Gastroesophageal sphincter (tissue), 4 donors: ENCODE results near the gene OR6S1. TPM values are rescaled to one million over a fixed set of nuclear protein-coding genes. Genes with fewer than 3 reads are reported as not detected.
A peak's percentile ranks its signal among the peaks of the same experiment; 100 is the strongest.

ENCODE experiments used
- ATAC-seq: fragments of 150-250 bp; one replicate; pipeline ENCODE4 v1.9.1; 2016; ENCODE audit warnings: mild to moderate bottlenecking, moderate library complexity
- H3K27ac ChIP-seq, 4 donors: fragments of 200-600 bp; sonication (generic) in 3 of 4; 1 replicate in 3 of 4; 2 replicates in 1 of 4; pipeline ENCODE4 v1.5.1; 2016 to 2019
- H3K27me3 ChIP-seq: fragments of 200-600 bp; sonication (generic); one replicate; pipeline ENCODE4 v1.5.1; 2019
- H3K36me3 ChIP-seq, 2 donors: fragments of 200-600 bp; sonication (generic); one replicate each; pipeline ENCODE4 v1.5.1; 2019; ENCODE audit warnings: control low read depth in 1 of 2
- H3K4me1 ChIP-seq, 3 donors: fragments of 200-600 bp; sonication (generic); 1 replicate in 2 of 3; 2 replicates in 1 of 3; pipeline ENCODE4 v1.5.1; 2016 to 2019; ENCODE audit warnings: control low read depth in 2 of 3
- H3K4me3 ChIP-seq, 2 donors: fragments of 200-600 bp; sonication (generic); one replicate each; pipeline ENCODE4 v1.5.1; 2019; ENCODE audit warnings: mild to moderate bottlenecking in 1 of 2, moderate library complexity in 1 of 2
- H3K9me3 ChIP-seq, 3 donors: fragments of 200-600 bp; sonication (generic); one replicate each; pipeline ENCODE4 v1.5.1; 2017 to 2019; ENCODE audit warnings: control low read depth in 2 of 3
- EP300 ChIP-seq: sonication (generic); formaldehyde crosslinking; IDR thresholded peaks from one replicate; pipeline ENCODE4 v1.6.1; 2017; ENCODE audit warnings: antibody characterized with exemption, mild to moderate bottlenecking
- POLR2A ChIP-seq, 2 donors: fragments of 450-650 bp; IDR thresholded peaks; one replicate each; pipeline ENCODE4 v1.6.1; 2017; ENCODE audit warnings: antibody characterized with exemption in 2 of 2, mild to moderate bottlenecking in 2 of 2, moderate library complexity in 1 of 2
- POLR2AphosphoS5 ChIP-seq: sonication (generic); formaldehyde crosslinking; IDR thresholded peaks from one replicate; pipeline ENCODE4 v1.6.1; 2017; ENCODE audit warnings: antibody characterized with exemption
- WGBS, 2 donors: methylation state at CpG; one replicate each; pipeline ENCODE4 v1.1.5; 2018; ENCODE audit warnings: low coverage in 1 of 2; 5-methylcytosine and 5-hydroxymethylcytosine counted together
- total RNA-seq, 4 donors: library from RNA; depleted of rRNA; stranded (reverse); fragments of >200 nt; gene quantifications; one replicate each; pipeline ENCODE4 v1.1.0, GENCODE V29; 2016
- TF ChIP-seq, protein P1 (sequence below), 4 experiments: fragments of 200-600 bp in 2 of 4; fragments of 450-650 bp in 2 of 4; sonication (generic) in 1 of 4; IDR thresholded peaks; one replicate each; pipeline ENCODE4 v1.5.1; 2017 to 2019; ENCODE audit warnings: antibody characterized with exemption in 4 of 4, mild to moderate bottlenecking in 2 of 4, moderate library complexity in 2 of 4

Gene OR6S1
- total RNA-seq, 4 donors from 2014 or later: not detected

- H3K4me3 ChIP-seq: no peak overlapping the region
- H3K4me1 ChIP-seq: peaks cover 0 to 22% (median 7%) of the 10 kb centered on the region in 3 donors
- no peak overlapping the region for H3K27ac ChIP-seq
- H3K36me3 ChIP-seq: no peaks in the 10 kb centered on the region
- ATAC-seq: no peak
- H3K27me3 ChIP-seq: peaks cover 9% of the 10 kb centered on the region
- no peaks in the 10 kb centered on the region for H3K9me3 ChIP-seq
- 43 to 51% methylated on average over 4 of the region's 4 CpGs for WGBS, 2 donors
- TF ChIP-seq EP300 (no peak), POLR2A (IDR thresholded peaks at IDR 0.05) (no peak), POLR2AphosphoS5 (no peak)
- TF ChIP-seq, protein P1, sequence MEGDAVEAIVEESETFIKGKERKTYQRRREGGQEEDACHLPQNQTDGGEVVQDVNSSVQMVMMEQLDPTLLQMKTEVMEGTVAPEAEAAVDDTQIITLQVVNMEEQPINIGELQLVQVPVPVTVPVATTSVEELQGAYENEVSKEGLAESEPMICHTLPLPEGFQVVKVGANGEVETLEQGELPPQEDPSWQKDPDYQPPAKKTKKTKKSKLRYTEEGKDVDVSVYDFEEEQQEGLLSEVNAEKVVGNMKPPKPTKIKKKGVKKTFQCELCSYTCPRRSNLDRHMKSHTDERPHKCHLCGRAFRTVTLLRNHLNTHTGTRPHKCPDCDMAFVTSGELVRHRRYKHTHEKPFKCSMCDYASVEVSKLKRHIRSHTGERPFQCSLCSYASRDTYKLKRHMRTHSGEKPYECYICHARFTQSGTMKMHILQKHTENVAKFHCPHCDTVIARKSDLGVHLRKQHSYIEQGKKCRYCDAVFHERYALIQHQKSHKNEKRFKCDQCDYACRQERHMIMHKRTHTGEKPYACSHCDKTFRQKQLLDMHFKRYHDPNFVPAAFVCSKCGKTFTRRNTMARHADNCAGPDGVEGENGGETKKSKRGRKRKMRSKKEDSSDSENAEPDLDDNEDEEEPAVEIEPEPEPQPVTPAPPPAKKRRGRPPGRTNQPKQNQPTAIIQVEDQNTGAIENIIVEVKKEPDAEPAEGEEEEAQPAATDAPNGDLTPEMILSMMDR (IDR thresholded peaks at IDR 0.05): no peak
These were observed 23.2 kb downstream of the OR6S1 start for GRCh38 chr14:20618271-20618749.

DNA sequence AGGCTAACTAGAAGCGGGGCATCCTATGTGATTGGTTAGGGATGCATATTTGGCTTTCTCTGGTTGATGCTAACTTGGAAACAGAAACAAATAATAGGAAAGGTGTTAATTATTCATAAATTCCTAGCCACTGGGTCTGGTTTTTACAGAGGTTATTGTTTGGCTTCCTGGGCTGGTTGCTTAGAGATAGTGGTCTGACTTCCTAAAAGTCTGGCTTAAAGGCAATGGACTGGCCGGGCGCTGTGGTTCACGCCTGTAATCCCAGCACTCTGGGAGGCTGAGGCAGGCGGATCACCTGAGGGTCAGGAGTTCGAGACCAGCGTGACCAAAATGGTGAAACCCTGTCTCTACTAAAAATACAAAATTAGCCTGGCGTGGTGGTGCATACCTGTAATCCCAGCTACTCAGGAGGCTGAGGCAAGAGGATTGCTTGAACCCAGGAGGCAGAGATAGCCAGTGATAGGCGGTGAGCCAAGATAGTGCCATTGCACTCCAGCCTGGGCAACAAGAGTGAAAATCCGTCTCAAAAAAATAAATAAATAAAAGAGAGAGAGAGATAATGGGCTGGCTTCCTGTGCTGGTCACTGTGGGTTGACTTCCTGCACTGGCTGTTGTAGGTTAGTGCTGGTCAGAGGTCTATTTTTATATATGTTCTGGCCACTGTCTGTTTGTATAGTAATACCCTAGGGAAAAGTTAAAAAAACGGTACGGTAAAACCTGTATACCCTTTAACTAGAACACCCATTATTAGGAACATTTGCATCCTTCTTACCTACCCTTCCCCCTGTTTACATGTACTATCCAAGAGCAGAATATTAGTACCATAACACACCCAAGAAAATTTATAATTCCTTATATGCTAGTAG is 24.1 kb downstream of the OR6S1 start:
- H3K27me3 ChIP-seq: no peaks in the 10 kb centered on the region
- H3K36me3 ChIP-seq: no peaks in the 10 kb centered on the region
- H3K27ac ChIP-seq: no peak overlapping the region
- no peak for ATAC-seq
- H3K9me3 ChIP-seq: no peaks in the 10 kb centered on the region
- no peak for TF ChIP-seq EP300
- no peak for TF ChIP-seq POLR2AphosphoS5
- TF ChIP-seq, protein P1 (IDR thresholded peaks at IDR 0.05): no peak
- no peak for TF ChIP-seq POLR2A (IDR thresholded peaks at IDR 0.05)
- peaks cover 0 to 19% (median 7%) of the 10 kb centered on the region in 3 donors for H3K4me1 ChIP-seq
- no peak overlapping the region for H3K4me3 ChIP-seq
- WGBS, 2 donors: 72 to 84% methylated on average over 4 to 9 of the region's 12 CpGs

DNA sequence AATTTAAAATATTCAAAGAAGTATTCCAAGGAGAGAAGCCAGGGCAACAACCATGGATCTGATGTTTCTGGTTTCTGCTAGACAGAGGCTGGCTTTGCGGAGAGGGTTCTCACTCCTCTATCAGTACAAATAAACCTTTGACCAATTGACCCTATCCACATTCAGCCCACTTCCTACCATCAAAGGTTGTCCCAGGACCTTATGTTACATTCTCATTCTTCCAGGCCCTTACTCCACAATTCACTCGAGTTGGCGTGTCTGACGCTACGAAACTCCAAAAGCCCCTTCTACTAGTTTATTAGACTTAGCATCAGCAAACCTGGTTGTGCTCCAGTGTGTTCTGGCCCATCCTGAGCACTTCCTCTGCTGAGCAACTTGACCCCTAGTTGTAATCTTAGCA is 25.5 kb downstream of the OR6S1 start:
- H3K4me1 ChIP-seq: peaks cover 0 to 33% (median 7%) of the 10 kb centered on the region in 3 donors
- H3K27me3 ChIP-seq: no peaks in the 10 kb centered on the region
- no peak overlapping the region for H3K27ac ChIP-seq
- no peaks in the 10 kb centered on the region for H3K9me3 ChIP-seq
- H3K4me3 ChIP-seq: no peak overlapping the region
- TF ChIP-seq POLR2AphosphoS5: no peak
- TF ChIP-seq, protein P1 (IDR thresholded peaks at IDR 0.05): no peak
- TF ChIP-seq POLR2A (IDR thresholded peaks at IDR 0.05): no peak
- no peak for TF ChIP-seq EP300
- 88 to 98% methylated on average over 5 of the region's 5 CpGs for WGBS, 2 donors
- H3K36me3 ChIP-seq: no peaks in the 10 kb centered on the region
- no peak for ATAC-seq

DNA sequence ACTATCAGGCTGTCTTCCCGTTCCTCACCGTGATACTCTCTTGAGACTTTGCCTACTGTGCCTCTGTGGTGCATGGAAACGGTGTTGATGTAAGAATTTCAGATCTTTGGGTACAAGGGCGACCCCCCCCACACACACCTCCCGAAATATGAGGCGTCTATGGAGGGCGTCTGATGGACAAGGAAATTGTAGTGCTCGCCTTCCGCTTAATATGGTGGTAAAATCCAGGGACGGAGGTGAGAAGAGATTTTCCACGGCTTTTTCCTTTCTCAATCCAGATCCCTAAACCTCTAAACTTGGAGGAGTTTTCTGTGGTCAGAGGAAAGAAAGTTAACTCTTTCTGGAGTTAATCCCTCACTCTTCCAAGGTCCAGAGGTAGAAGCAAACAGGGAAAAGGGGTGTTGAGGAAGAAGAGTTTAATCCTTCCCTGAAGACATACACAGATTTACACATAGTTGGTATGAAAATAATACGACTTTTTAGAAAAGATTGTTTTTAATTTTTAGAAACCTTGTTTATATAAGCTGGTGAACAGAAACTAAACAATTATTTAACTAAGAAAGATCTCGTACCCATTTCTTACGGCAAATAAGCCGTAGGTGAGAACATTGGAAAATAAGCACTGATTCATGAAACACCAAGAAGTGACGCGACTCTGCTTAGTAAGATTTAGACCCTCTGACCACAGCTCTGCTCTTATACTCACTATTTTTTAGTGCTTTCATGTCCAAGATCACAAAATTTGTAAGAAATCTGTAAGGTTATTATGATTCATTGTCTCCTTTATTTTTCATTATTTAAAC is 27.3 kb downstream of the OR6S1 start:
- WGBS, 2 donors: 6 to 12% methylated on average over 8 to 15 of the region's 17 CpGs
- ATAC-seq: no peak
- TF ChIP-seq, protein P1 (IDR thresholded peaks at IDR 0.05): no peak
- no peaks in the 10 kb centered on the region for H3K36me3 ChIP-seq
- no peaks in the 10 kb centered on the region for H3K27me3 ChIP-seq
- peak overlapping the region; percentile 72 to 81 (median 78) for H3K27ac ChIP-seq
- peaks cover 0 to 44% (median 7%) of the 10 kb centered on the region in 3 donors for H3K4me1 ChIP-seq
- H3K9me3 ChIP-seq: no peaks in the 10 kb centered on the region
- H3K4me3 ChIP-seq: peak overlapping the region; percentile 56 to 73
